COLO668 (cell line): ENCODE data around the gene MMP15.

Source experiments
- DNase-seq: peaks from one replicate; lab custom pipeline; 2025; ENCODE audit not compliant: unreplicated experiment; lab: John Stamatoyannopoulos, UW

Gene MMP15

DNA sequence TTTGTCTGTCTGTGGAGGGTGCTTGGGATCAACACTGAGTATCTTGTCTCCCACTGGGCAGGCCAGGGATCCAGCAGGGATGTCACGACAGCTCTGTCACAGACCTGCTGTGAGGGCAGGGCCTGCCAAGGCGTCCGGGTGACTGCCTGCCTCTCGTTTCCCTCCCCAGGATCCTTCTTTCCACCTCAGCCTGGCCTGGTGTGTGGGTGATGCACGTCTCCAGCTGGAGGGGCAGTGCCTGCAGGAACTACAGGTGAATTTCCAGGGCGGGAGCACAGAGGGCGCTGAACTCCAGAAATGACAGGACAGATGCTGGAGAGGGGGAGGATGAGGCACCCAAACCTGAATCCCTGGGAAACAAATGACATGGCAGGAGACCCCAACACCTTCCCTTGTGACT is 6.8 kb upstream of the MMP15 start:
- DNase-seq: no peak

DNA sequence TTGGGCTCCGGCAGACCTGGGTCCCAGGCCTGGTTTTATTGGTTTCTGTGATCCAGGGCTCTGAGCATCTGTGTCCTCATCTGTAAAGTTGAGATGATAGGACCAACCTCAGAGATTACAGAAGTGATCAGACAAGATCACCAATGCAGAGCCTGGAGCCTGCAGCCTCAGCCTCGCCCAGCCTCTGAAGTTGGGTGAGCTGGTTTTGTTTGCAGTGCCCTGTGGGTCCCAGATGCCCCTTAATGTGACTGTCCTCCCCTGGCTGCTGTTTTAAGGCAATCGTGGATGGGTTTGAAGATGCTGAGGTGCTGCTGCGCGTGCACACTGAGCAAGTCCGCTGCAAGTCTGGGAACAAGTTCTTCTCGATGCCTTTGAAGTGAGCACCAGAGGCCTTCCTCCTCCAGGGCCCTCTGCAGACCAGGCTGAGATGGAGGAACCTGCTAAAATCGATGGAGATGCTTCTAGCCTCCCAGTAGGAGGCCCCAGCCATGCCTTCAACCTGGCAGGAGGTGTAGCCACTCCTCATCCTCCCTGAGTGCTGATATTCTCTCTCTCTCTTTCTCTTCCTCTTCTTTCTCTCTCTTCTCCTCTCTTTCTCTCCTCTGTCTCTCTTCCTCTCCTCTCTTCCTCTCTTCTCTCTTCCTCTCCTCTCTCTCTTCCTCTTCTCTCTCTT is 5.6 kb upstream of the MMP15 start:
- DNase-seq: no peak

- peak; percentile 46 for DNase-seq
These were observed 4.7 kb upstream of the MMP15 start for GRCh38 chr16:58020628-58021521.

- DNase-seq: no peak
These were observed 3.6 kb upstream of the MMP15 start for GRCh38 chr16:58021661-58022551.

- DNase-seq: peak; percentile 64
These were observed 2.8 kb upstream of the MMP15 start for GRCh38 chr16:58022601-58023371.

DNA sequence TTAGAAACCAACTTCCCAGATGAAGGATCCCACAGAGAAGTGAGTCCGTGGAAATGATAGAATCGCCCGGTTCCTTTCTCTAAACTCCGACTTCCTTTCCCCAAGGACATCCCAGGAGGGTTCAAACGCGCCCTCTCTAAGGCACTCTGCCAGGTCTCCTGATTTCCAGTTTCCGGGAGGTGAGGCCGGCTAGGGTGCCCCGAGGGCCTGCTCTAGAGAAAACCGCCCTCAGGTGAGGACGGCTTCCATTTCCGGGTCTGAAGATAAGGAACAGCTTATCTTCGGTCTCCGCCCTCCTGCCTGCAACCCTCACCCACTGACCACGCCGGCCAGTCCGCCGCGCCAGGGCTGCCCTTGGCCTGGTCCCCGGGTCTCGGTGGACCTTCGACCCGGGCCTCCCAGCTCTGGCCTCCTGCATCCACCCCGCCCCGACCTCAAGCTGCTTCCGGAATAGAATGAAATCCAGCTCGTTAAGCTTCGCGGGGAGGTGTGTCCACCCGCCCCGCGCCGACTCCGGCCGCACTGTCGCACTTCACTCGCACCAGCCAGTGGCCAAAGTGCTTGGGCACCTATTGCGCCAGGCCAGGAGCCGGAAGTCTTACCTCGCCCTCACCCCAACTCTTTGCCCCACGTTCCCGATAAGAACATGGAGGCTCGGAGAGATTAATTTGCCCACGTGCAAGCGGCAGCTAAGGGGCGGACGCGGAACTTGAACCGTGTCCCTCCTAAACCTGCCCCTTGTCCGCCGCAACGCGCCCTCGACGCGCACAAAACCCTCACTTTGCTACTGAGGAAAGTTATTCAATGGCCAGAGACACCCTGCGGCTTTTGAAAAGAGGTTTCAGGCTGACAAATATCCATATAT is 836 bp upstream of the MMP15 start:
- DNase-seq: peak; percentile 75

DNA sequence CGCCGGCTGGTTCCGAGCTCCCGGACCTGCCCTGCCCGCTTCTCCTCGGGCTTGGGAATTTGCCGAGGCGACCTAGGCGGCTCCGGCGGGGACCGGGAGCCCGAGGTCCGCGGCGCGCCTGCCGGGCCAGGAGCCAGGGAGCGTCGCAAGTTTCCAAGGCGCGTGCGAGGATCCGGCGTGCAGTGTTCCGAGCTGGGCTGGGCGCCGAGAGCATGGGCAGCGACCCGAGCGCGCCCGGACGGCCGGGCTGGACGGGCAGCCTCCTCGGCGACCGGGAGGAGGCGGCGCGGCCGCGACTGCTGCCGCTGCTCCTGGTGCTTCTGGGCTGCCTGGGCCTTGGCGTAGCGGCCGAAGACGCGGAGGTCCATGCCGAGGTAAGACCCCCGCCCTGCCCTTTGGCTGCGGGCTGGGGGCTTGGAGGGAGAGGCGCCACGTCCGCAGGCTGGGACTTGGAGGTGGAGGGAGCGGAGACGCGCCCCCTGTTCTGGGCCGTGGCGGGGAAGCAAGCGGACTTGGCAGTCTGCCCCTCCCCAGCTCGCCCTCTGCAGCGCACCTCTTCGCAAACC is 668 bp downstream of the MMP15 start:
- DNase-seq: peak; percentile 73

- DNase-seq: peak; percentile 38
These were observed 1.2 kb downstream of the MMP15 start for GRCh38 chr16:58026705-58027160.

- peak; percentile 61 for DNase-seq
These were observed 1.8 kb downstream of the MMP15 start for GRCh38 chr16:58027161-58027915.

DNA sequence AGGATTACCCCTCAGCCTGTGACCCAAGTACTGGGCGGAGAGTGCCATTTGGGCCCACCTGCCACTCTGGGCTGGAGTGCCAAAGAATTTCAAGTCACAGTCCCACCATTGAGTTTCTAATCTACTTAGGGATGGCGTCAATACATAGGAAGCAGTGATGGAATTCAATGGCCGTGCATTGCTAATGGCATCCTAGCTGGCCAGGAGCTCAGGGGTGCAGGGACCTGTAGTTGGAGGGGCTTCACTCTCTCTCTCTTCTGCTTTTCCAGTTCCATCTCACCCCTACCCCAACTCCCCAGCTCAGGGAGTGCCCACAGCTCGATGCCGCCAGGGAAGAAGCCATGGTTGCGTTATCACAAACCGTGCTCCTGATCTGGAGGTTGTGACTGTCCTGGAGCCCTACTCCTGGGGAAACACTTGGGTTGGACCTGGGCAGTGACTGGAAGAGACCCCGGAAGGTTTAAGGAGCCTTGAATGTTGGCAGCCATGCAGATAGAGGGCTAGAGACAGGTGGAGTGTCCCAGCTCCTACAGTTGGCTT is 2.4 kb downstream of the MMP15 start:
- no peak for DNase-seq

GRCh38 chr16:58028541-58029070 is 3.1 kb downstream of the MMP15 start:
- no peak for DNase-seq

DNA sequence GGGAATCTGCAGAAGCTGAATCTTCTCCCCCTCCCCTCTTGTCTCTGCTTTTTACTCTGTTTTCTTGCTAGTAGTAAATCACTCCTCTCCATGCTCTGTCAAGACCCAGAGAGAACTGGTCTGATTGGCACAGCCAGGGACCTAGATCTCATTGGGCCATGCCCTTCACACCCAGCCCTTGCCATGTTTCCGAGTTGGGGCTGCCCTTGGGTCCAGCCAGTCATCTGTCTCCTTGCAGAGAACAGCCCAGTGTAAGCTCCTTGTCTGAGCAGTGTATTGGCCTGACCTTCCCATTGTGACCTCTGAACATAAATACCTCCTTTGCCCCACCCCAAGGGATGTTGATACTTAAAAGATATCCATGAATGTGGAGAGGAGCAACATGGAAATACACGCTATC is 3.9 kb downstream of the MMP15 start:
- no peak for DNase-seq

- DNase-seq: no peak
These were observed 4.7 kb downstream of the MMP15 start for GRCh38 chr16:58030136-58030840.

GRCh38 chr16:58031016-58031800 is 5.7 kb downstream of the MMP15 start:
- no peak for DNase-seq

- DNase-seq: no peak
These were observed 7.2 kb downstream of the MMP15 start for GRCh38 chr16:58032710-58033293.

DNA sequence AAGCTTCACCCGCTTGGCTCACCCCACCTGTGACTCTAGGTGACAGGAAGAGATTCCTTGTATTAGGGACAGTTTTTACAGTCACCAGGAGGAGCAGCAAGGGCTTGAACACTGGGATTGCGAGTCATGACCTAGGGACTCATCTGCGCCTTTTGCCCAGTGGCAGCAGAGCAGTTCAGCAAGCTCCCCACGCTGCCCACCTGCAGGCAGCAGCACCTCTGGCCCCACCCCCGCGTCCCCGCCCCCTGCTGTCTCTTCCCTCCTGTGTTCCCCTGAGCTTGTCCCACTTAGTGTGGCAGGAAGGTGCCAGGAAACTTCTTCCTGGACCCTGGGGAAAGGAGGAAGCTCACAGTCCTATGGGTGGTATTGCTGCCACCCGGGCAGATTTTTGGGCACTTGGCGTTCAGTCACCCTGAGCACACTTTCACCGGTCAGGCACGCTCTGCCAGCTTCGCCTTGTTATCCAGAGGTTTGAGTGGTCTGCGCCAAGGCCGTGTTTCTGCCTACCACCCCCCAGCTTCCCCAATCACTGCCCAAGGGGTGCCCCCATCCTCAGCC is 8.7 kb downstream of the MMP15 start:
- DNase-seq: no peak
